K562 (cell line): ENCODE data around the gene RNF187. TPM values are rescaled to one million over a fixed set of nuclear protein-coding genes. Genes with fewer than 3 reads are reported as not detected.

Experiments used
- ARHGAP35 ChIP-seq: fragments of 450-650 bp; IDR thresholded peaks from 2 replicates; pipeline ENCODE4 v1.6.1; 2018; ENCODE audit not compliant: partially characterized antibody
- ARID2 ChIP-seq: fragments of 450-650 bp; IDR thresholded peaks from 2 replicates; pipeline ENCODE4 v1.6.1; 2017; ENCODE audit warnings: antibody characterized with exemption, mild to moderate bottlenecking
- CCAR2 ChIP-seq: fragments of 200-400 bp; formaldehyde crosslinking; IDR thresholded peaks from 2 replicates; pipeline ENCODE4 v1.6.1; 2017; ENCODE audit warnings: mild to moderate bottlenecking, low read depth, low read length
- CHD1 ChIP-seq: fragments of 200-600 bp; sonication (generic); IDR thresholded peaks from one replicate; pipeline ENCODE4 v1.6.1; 2012; ENCODE audit warnings: mild to moderate bottlenecking, moderate library complexity, low read length, inconsistent platforms
- FOSL1 ChIP-seq: fragments of 200-800 bp; sonication (Bioruptor generic); conservative IDR thresholded peaks from 2 replicates; pipeline ENCODE4 v1.6.1; 2016; ENCODE audit warnings: missing genetic modification characterization, missing compliant biosample characterization
- HCFC1 ChIP-seq: IDR thresholded peaks from 2 replicates; pipeline ENCODE4 v1.6.1; 2012; ENCODE audit warnings: low read depth, low read length, improper control_type of control experiment
- KLF1 ChIP-seq: fragments of 450-650 bp; IDR thresholded peaks from 2 replicates; pipeline ENCODE4 v1.6.1; 2016; ENCODE audit warnings: missing genetic modification characterization, missing compliant biosample characterization
- POLR2G ChIP-seq: fragments of 200-400 bp; formaldehyde crosslinking; IDR thresholded peaks from 2 replicates; pipeline ENCODE4 v1.6.1; 2017; ENCODE audit warnings: low read depth, mild to moderate bottlenecking, antibody characterized with exemption, low read length, moderate library complexity
- SAP30 ChIP-seq: fragments of 200-600 bp; sonication (generic); IDR thresholded peaks from 2 replicates; pipeline ENCODE4 v1.6.1; 2012; ENCODE audit warnings: borderline replicate concordance, low read depth, mild to moderate bottlenecking, moderate library complexity, low read length, control low read depth, inconsistent platforms; ENCODE audit not compliant: insufficient read depth, poor library complexity, severe bottlenecking
- SMAD3 ChIP-seq: fragments of 450-650 bp; formaldehyde crosslinking; conservative IDR thresholded peaks from 2 replicates; pipeline ENCODE4 v1.4.0; 2020; ENCODE audit warnings: mild to moderate bottlenecking
- ZNF23 ChIP-seq: fragments of 250-450 bp; sonication (Bioruptor Pico); IDR thresholded peaks from 2 replicates; pipeline ENCODE4 v1.4.0; 2020; ENCODE audit warnings: mild to moderate bottlenecking
- polyA plus RNA-seq, 8 experiments: library from polyadenylated mRNA; depleted of rRNA in 4 of 8; stranded (reverse) in 5 of 8; unstranded in 3 of 8; fragments of >200 nt; fragmentation: Nextera tagmentation in 2 of 8; fragmentation: Illumina TruSeq in 1 of 8; extraction: Ambion mirVana in 2 of 8; extraction: Trizol in 1 of 8; gene quantifications; 2 replicates each; pipeline versions ENCODE4 v1.2.1 to v1.2.3, GENCODE V29; 2011 to 2014; ENCODE audit warnings: inconsistent platforms in 1 of 8, missing spikeins in 1 of 8
- total RNA-seq, 7 experiments: library from RNA; depleted of rRNA in 6 of 7; stranded (reverse); fragments of >200 nt in 6 of 7; fragmentation: Illumina TruSeq in 2 of 7; extraction: Trizol in 2 of 7; gene quantifications; 2 replicates each; pipeline versions ENCODE4 v1.2.1 to v1.2.3, GENCODE V29; 2011 to 2021; ENCODE audit warnings: low replicate concordance in 1 of 7
- TF ChIP-seq, protein P1 (sequence below): fragments of 450-650 bp; conservative IDR thresholded peaks from 2 replicates; pipeline ENCODE4 v1.6.1; 2016; ENCODE audit warnings: missing genetic modification characterization, low read depth, mild to moderate bottlenecking, missing compliant biosample characterization, moderate library complexity
- TF ChIP-seq, protein P2 (sequence below): fragments of 450-650 bp; formaldehyde crosslinking; IDR thresholded peaks from 2 replicates; pipeline ENCODE4 v1.4.0; 2022; ENCODE audit warnings: missing genetic modification characterization
- TF ChIP-seq, protein P3 (sequence below): sonication (generic); IDR thresholded peaks from 2 replicates; pipeline ENCODE4 v1.6.1; 2016
- TF ChIP-seq, protein P4 (sequence below): fragments of 450-650 bp; IDR thresholded peaks from 2 replicates; pipeline ENCODE4 v1.6.1; 2016; ENCODE audit warnings: borderline replicate concordance
- TF ChIP-seq, protein P5 (sequence below): fragments of 450-650 bp; IDR thresholded peaks from 2 replicates; pipeline ENCODE4 v1.6.1; 2018; ENCODE audit warnings: mild to moderate bottlenecking, low read depth; ENCODE audit not compliant: partially characterized antibody
- TF ChIP-seq, protein P6 (sequence below): fragments of 250-450 bp; sonication (Bioruptor Pico); IDR thresholded peaks from 2 replicates; pipeline ENCODE4 v1.9.0; 2021; ENCODE audit warnings: mild to moderate bottlenecking, inconsistent platforms

The RNF187 gene
- total and polyA plus RNA-seq, 9 of the 15 experiments (the other 6 are each of a cell fraction or from before 2014, with no cell fraction given), result 2.3 to 119 (median 41.9) TPM

DNA sequence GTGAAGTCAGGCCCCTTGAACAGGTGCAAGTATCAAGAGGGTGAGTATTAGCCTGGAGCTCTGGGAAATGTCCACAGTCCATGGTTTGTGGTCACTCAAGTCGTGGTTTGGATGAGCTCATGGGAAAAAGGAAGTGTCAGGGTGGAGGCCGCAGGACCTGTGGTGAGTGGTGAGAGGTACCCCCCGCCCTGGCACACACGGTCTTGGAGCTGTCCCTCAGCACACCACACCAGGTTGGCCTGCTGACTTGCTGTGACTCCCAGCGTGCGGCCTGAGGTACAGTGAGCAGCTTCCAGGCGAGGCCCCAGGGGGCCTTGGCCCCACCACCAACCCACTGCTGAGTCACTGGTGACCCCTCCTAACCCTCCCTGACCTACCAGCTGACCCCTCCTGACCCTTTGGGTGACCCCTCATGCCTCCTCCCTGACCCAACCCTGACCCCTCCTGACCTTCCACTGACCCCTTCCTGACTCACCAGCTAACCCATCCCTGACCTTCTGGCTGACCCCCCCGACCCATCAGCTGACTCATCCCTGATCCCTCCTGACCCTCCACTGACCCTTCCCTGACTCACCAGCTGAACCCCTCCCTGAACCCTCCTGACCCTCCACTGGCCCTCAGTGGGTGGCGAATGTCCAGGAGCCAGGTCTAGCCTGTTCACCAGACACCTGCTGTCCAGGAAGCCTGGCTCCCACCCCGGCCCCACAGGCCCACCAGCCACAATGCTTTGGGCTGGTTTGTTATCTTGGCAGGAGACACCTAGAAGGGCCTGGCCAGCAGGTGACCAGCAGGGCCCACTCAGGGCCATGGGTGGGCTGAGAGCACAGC lies 34.8 kb upstream of the RNF187 start (continued):
- TF ChIP-seq, protein P1, sequence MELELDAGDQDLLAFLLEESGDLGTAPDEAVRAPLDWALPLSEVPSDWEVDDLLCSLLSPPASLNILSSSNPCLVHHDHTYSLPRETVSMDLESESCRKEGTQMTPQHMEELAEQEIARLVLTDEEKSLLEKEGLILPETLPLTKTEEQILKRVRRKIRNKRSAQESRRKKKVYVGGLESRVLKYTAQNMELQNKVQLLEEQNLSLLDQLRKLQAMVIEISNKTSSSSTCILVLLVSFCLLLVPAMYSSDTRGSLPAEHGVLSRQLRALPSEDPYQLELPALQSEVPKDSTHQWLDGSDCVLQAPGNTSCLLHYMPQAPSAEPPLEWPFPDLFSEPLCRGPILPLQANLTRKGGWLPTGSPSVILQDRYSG (tag), result no peak
- TF ChIP-seq SMAD3 (peak; percentile 64; the same call in 1 of the 2 replicates), ZNF23 (no peak), CHD1 (no peak), ARID2 (no peak), FOSL1 (tag) (peak; percentile 100), ARHGAP35 (peak; percentile 65), CCAR2 (no peak), SAP30 (no peak), HCFC1 (no peak), KLF1 (tag) (peak; percentile 14; the same call in 1 of the 2 replicates), POLR2G (peak; percentile 78)
- TF ChIP-seq, protein P2, sequence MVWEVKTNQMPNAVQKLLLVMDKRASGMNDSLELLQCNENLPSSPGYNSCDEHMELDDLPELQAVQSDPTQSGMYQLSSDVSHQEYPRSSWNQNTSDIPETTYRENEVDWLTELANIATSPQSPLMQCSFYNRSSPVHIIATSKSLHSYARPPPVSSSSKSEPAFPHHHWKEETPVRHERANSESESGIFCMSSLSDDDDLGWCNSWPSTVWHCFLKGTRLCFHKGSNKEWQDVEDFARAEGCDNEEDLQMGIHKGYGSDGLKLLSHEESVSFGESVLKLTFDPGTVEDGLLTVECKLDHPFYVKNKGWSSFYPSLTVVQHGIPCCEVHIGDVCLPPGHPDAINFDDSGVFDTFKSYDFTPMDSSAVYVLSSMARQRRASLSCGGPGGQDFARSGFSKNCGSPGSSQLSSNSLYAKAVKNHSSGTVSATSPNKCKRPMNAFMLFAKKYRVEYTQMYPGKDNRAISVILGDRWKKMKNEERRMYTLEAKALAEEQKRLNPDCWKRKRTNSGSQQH, result peak; percentile 97
- TF ChIP-seq, protein P3, sequence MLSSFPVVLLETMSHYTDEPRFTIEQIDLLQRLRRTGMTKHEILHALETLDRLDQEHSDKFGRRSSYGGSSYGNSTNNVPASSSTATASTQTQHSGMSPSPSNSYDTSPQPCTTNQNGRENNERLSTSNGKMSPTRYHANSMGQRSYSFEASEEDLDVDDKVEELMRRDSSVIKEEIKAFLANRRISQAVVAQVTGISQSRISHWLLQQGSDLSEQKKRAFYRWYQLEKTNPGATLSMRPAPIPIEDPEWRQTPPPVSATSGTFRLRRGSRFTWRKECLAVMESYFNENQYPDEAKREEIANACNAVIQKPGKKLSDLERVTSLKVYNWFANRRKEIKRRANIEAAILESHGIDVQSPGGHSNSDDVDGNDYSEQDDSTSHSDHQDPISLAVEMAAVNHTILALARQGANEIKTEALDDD, result peak; percentile 13; the same call in 1 of the 2 replicates
- TF ChIP-seq, protein P4, sequence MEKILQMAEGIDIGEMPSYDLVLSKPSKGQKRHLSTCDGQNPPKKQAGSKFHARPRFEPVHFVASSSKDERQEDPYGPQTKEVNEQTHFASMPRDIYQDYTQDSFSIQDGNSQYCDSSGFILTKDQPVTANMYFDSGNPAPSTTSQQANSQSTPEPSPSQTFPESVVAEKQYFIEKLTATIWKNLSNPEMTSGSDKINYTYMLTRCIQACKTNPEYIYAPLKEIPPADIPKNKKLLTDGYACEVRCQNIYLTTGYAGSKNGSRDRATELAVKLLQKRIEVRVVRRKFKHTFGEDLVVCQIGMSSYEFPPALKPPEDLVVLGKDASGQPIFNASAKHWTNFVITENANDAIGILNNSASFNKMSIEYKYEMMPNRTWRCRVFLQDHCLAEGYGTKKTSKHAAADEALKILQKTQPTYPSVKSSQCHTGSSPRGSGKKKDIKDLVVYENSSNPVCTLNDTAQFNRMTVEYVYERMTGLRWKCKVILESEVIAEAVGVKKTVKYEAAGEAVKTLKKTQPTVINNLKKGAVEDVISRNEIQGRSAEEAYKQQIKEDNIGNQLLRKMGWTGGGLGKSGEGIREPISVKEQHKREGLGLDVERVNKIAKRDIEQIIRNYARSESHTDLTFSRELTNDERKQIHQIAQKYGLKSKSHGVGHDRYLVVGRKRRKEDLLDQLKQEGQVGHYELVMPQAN, result peak; percentile 19; the same call in 1 of the 2 replicates
- TF ChIP-seq, protein P5, sequence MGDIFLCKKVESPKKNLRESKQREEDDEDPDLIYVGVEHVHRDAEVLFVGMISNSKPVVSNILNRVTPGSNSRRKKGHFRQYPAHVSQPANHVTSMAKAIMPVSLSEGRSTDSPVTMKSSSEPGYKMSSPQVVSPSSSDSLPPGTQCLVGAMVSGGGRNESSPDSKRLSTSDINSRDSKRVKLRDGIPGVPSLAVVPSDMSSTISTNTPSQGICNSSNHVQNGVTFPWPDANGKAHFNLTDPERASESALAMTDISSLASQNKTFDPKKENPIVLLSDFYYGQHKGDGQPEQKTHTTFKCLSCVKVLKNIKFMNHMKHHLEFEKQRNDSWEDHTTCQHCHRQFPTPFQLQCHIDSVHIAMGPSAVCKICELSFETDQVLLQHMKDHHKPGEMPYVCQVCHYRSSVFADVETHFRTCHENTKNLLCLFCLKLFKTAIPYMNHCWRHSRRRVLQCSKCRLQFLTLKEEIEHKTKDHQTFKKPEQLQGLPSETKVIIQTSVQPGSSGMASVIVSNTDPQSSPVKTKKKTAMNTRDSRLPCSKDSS, result no peak
- TF ChIP-seq, protein P6, sequence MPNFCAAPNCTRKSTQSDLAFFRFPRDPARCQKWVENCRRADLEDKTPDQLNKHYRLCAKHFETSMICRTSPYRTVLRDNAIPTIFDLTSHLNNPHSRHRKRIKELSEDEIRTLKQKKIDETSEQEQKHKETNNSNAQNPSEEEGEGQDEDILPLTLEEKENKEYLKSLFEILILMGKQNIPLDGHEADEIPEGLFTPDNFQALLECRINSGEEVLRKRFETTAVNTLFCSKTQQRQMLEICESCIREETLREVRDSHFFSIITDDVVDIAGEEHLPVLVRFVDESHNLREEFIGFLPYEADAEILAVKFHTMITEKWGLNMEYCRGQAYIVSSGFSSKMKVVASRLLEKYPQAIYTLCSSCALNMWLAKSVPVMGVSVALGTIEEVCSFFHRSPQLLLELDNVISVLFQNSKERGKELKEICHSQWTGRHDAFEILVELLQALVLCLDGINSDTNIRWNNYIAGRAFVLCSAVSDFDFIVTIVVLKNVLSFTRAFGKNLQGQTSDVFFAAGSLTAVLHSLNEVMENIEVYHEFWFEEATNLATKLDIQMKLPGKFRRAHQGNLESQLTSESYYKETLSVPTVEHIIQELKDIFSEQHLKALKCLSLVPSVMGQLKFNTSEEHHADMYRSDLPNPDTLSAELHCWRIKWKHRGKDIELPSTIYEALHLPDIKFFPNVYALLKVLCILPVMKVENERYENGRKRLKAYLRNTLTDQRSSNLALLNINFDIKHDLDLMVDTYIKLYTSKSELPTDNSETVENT (CRISPR knock-in tag), result peak; percentile 18; the same call in 1 of the 2 replicates
